ENCODE results near the gene RABEP2. TPM values are rescaled to one million over a fixed set of nuclear protein-coding genes. Genes with fewer than 3 reads are reported as not detected.

RABEP2 gene
- total RNA-seq, 2 experiments from 2014 or later: 84.8 to 87.2 TPM

GRCh38 chr16:28898266-28898665 is 26.8 kb downstream of the RABEP2 start:
- Histone ChIP-seq H3K36me3 (ENCODE audit: insufficient read depth, low read length) (peaks cover 46% of the 10 kb centered on the region), H3K9me2 (ENCODE audit: insufficient read depth, low read length) (no peaks in the 10 kb centered on the region), H2AFZ (ENCODE audit: low read length) (no peak overlapping the region), H4K20me1 (ENCODE audit: insufficient read depth, low read length) (no peaks in the 10 kb centered on the region), H3K79me2 (ENCODE audit: insufficient read depth, low read depth, low read length) (no peaks in the 10 kb centered on the region), H3K4me1 (ENCODE audit: insufficient read depth, low read length, poor library complexity, severe bottlenecking) (no peaks in the 10 kb centered on the region), H3K4me2 (ENCODE audit: low read length) (no peak overlapping the region), H3K9me3 (ENCODE audit: low read length) (no peaks in the 10 kb centered on the region), H3K4me3 (ENCODE audit: low read depth, low read length, poor library complexity, severe bottlenecking) (no peak overlapping the region), H3K27ac (ENCODE audit: low read depth, low read length, poor library complexity, severe bottlenecking) (no peak overlapping the region)
- intact Hi-C loops (cut with micrococcal nuclease; ENCODE audit: unreplicated experiment): no loop called here
- TF ChIP-seq CTCF (conservative IDR thresholded peaks at IDR 0.05; ENCODE audit: low read length): no peak
- no peak for TF ChIP-seq EZH2phosphoT487 (IDR thresholded peaks at IDR 0.05; ENCODE audit: borderline replicate concordance, low read depth, low read length)
- no peak for DNase-seq (ENCODE audit: low spot score)
- ChIA-PET POLR2A (interaction anchor here (0.6 kb wide), 1 partner anchor 30 kb away, joined by 5 read pairs; no protein-coding TSS in a partner anchor), CTCF (ENCODE audit: unreplicated experiment) (no interaction called here)
- BruUV-seq (replicated peaks): no TSS peak

- Histone ChIP-seq H3K27ac (ENCODE audit: low read depth, low read length, poor library complexity, severe bottlenecking) (no peak overlapping the region), H3K9me2 (ENCODE audit: insufficient read depth, low read length) (no peaks in the 10 kb centered on the region), H3K79me2 (ENCODE audit: insufficient read depth, low read depth, low read length) (no peaks in the 10 kb centered on the region), H2AFZ (ENCODE audit: low read length) (no peak overlapping the region), H3K4me1 (ENCODE audit: insufficient read depth, low read length, poor library complexity, severe bottlenecking) (no peaks in the 10 kb centered on the region), H3K36me3 (ENCODE audit: insufficient read depth, low read length) (peaks cover 46% of the 10 kb centered on the region), H3K4me3 (ENCODE audit: low read depth, low read length, poor library complexity, severe bottlenecking) (no peak overlapping the region), H3K9me3 (ENCODE audit: low read length) (no peaks in the 10 kb centered on the region), H4K20me1 (ENCODE audit: insufficient read depth, low read length) (no peaks in the 10 kb centered on the region), H3K4me2 (ENCODE audit: low read length) (no peak overlapping the region)
- CTCF ChIA-PET (ENCODE audit: unreplicated experiment): no interaction called here
- BruUV-seq (replicated peaks): no TSS peak
- TF ChIP-seq CTCF (conservative IDR thresholded peaks at IDR 0.05; ENCODE audit: low read length) (no peak), EZH2phosphoT487 (IDR thresholded peaks at IDR 0.05; ENCODE audit: borderline replicate concordance, low read depth, low read length) (no peak)
- no peak for DNase-seq (ENCODE audit: low spot score)
- POLR2A ChIA-PET: interaction anchor here (0.6 kb wide), 1 partner anchor 30 kb away, joined by 5 read pairs; no protein-coding TSS in a partner anchor
- intact Hi-C loops (cut with micrococcal nuclease; ENCODE audit: unreplicated experiment): no loop called here
Measured at GRCh38 chr16:28897826-28898225, 27.2 kb downstream of the RABEP2 start.

- no peak overlapping the region for H3K27ac ChIP-seq (ENCODE audit: low read depth, low read length, poor library complexity, severe bottlenecking)
- H3K36me3 ChIP-seq (ENCODE audit: insufficient read depth, low read length): peaks cover 39% of the 10 kb centered on the region
- TF ChIP-seq EZH2phosphoT487 (IDR thresholded peaks at IDR 0.05; ENCODE audit: borderline replicate concordance, low read depth, low read length): no peak
- no peak for TF ChIP-seq CTCF (conservative IDR thresholded peaks at IDR 0.05; ENCODE audit: low read length)
- BruUV-seq (replicated peaks): no TSS peak
- intact Hi-C loops (cut with micrococcal nuclease; ENCODE audit: unreplicated experiment): no loop called here
- H3K9me2 ChIP-seq (ENCODE audit: insufficient read depth, low read length): no peaks in the 10 kb centered on the region
- DNase-seq (ENCODE audit: low spot score): no peak
- no peaks in the 10 kb centered on the region for H3K4me1 ChIP-seq (ENCODE audit: insufficient read depth, low read length, poor library complexity, severe bottlenecking)
- H3K4me3 ChIP-seq (ENCODE audit: low read depth, low read length, poor library complexity, severe bottlenecking): no peak overlapping the region
- H3K4me2 ChIP-seq (ENCODE audit: low read length): no peak overlapping the region
- H2AFZ ChIP-seq (ENCODE audit: low read length): no peak overlapping the region
- H3K9me3 ChIP-seq (ENCODE audit: low read length): no peaks in the 10 kb centered on the region
- CTCF ChIA-PET (ENCODE audit: unreplicated experiment): no interaction called here
- H4K20me1 ChIP-seq (ENCODE audit: insufficient read depth, low read length): no peaks in the 10 kb centered on the region
- POLR2A ChIA-PET: interaction anchor here (0.6 kb wide), 1 partner anchor 9 kb away, joined by 4 read pairs; no protein-coding TSS in a partner anchor
- no peaks in the 10 kb centered on the region for H3K79me2 ChIP-seq (ENCODE audit: insufficient read depth, low read depth, low read length)
Measured at GRCh38 chr16:28895609-28896008, 29.4 kb downstream of the RABEP2 start.

Data from OCI-LY7 (cell line).